GM12878 (cell line): ENCODE results near the gene PCDH15. TPM values are rescaled to one million over a fixed set of nuclear protein-coding genes. Genes with fewer than 3 reads are reported as not detected.

ENCODE experiments used
- ATAC-seq: fragments of 200-7000 bp; cut with Tn5 transposase; 3 replicates; pipeline ENCODE4 v1.9.1; 2020; ENCODE audit warnings: mild to moderate bottlenecking, moderate library complexity
- BruUV-seq: library from RNA; stranded (reverse); fragments of 400-500 nt; replicated peaks from 2 replicates; lab custom pipeline; 2021; lab: Mats Ljungman, UMichigan
- CTCF ChIA-PET: fragments of 300-600 bp; sonication (Branson Sonifier 250); formaldehyde crosslinking; extraction: SDS; loops from one replicate; lab custom pipeline; 2021; ENCODE audit warnings: inconsistent platforms; lab: Yijun Ruan, JAX
- POLR2A ChIA-PET: fragments of 350-600 bp; formaldehyde crosslinking; extraction: SDS; loops from one replicate; lab custom pipeline; 2021; ENCODE audit warnings: inconsistent platforms; lab: Charles Lee
- RAD21 ChIA-PET: fragments of 300-600 bp; sonication (Branson Sonifier 250); formaldehyde crosslinking; loops from one replicate; lab custom pipeline; 2023; ENCODE audit warnings: antibody characterized with exemption; ENCODE audit not compliant: unreplicated experiment; lab: Charles Lee
- SMC1A ChIA-PET: fragments of 300-600 bp; sonication (Branson Sonifier 250); formaldehyde crosslinking; loops from one replicate; lab custom pipeline; 2023; ENCODE audit not compliant: unreplicated experiment, uncharacterized antibody; lab: Charles Lee
- DNase-seq: peaks from one replicate; pipeline ENCODE4 v3.0.0-alpha.2; 2011; ENCODE audit warnings: low read depth, low spot score
- FAIRE-seq: peaks from 3 replicates; lab custom pipeline; 2011; peaks lifted over from hg19 to GRCh38; lab: Jason Lieb, UNC
- H2AFZ ChIP-seq: 2 replicates; pipeline ENCODE4 v1.6.0; 2011; ENCODE audit warnings: low read depth, low read length, control low read depth; ENCODE audit not compliant: control insufficient read depth
- H3K27ac ChIP-seq: 2 replicates; pipeline ENCODE4 v1.5.1; 2011; ENCODE audit warnings: control low read depth; ENCODE audit not compliant: control insufficient read depth, insufficient read depth
- H3K27me3 ChIP-seq, 2 experiments: replicated peaks in 1 of 2; 2 replicates each; pipeline versions ENCODE4 v1.6.0 to v1.6.1; 2011; ENCODE audit warnings: low read length in 1 of 2; ENCODE audit not compliant: control insufficient read depth in 2 of 2, insufficient read depth in 2 of 2
- H3K36me3 ChIP-seq, 2 experiments: 2 replicates each; pipeline ENCODE4 v1.5.1; 2011; ENCODE audit warnings: low read length in 1 of 2; ENCODE audit not compliant: control insufficient read depth in 2 of 2, insufficient read depth in 2 of 2
- H3K4me1 ChIP-seq: 2 replicates; pipeline ENCODE4 v1.6.1; 2011; ENCODE audit warnings: mild to moderate bottlenecking, low read length, moderate library complexity, mixed read lengths; ENCODE audit not compliant: control insufficient read depth, insufficient read depth
- H3K4me2 ChIP-seq: 2 replicates; pipeline ENCODE4 v1.6.0; 2011; ENCODE audit warnings: control low read depth; ENCODE audit not compliant: control insufficient read depth, insufficient read depth
- H3K4me3 ChIP-seq: fragments of 200-600 bp; sonication (generic); 2 replicates; pipeline ENCODE4 v1.5.1; 2016
- H3K79me2 ChIP-seq: 2 replicates; pipeline ENCODE4 v1.6.0; 2011; ENCODE audit warnings: low read length; ENCODE audit not compliant: control insufficient read depth, insufficient read depth
- H3K9ac ChIP-seq: 2 replicates; pipeline ENCODE4 v1.8.0; 2011; ENCODE audit warnings: low read length, control low read depth, mixed read lengths; ENCODE audit not compliant: control insufficient read depth, insufficient read depth
- H3K9me3 ChIP-seq: replicated peaks from 3 replicates; pipeline ENCODE4 v1.5.1; 2011; ENCODE audit warnings: mild to moderate bottlenecking, low read length; ENCODE audit not compliant: control insufficient read depth, insufficient read depth
- H4K20me1 ChIP-seq: 2 replicates; pipeline ENCODE4 v1.6.0; 2011; ENCODE audit not compliant: control insufficient read depth, insufficient read depth
- BCL11A ChIP-seq: IDR thresholded peaks from 2 replicates; pipeline ENCODE4 v1.6.1; 2011; ENCODE audit warnings: low read depth, low read length
- CBX3 ChIP-seq: fragments of 200-600 bp; sonication (generic); IDR thresholded peaks from 2 replicates; pipeline ENCODE4 v1.6.1; 2016; ENCODE audit warnings: low read depth, borderline replicate concordance
- HDGF ChIP-seq: fragments of 450-650 bp; IDR thresholded peaks from 2 replicates; pipeline ENCODE4 v1.6.1; 2016; ENCODE audit warnings: antibody characterized with exemption
- IRF4 ChIP-seq: IDR thresholded peaks from 2 replicates; pipeline ENCODE4 v1.6.1; 2011; ENCODE audit warnings: low read depth, low read length
- POLR2A ChIP-seq: IDR thresholded peaks from 2 replicates; pipeline ENCODE4 v1.6.1; 2011; ENCODE audit warnings: low read depth, mild to moderate bottlenecking, low read length
- SMAD5 ChIP-seq: IDR thresholded peaks from 2 replicates; pipeline ENCODE4 v1.6.1; 2016; ENCODE audit warnings: antibody characterized with exemption, low read depth
- SP1 ChIP-seq: IDR thresholded peaks from one replicate; pipeline ENCODE4 v1.6.1; 2011; ENCODE audit warnings: low read depth, low read length
- SREBF1 ChIP-seq: IDR thresholded peaks from 2 replicates; pipeline ENCODE4 v1.6.1; 2012; ENCODE audit warnings: mild to moderate bottlenecking, low read length
- TBL1XR1 ChIP-seq: IDR thresholded peaks from 2 replicates; pipeline ENCODE4 v1.6.1; 2012; ENCODE audit warnings: low read depth, low read length, improper control_type of control experiment
- ZZZ3 ChIP-seq: IDR thresholded peaks from 2 replicates; pipeline ENCODE4 v1.6.1; 2011; ENCODE audit warnings: low read depth; ENCODE audit not compliant: control insufficient read depth, insufficient read length
- WGBS: methylation state at CpG from one replicate; pipeline ENCODE4 v1.1.6; 2016; ENCODE audit warnings: low lambda C conversion rate; ENCODE audit not compliant: insufficient replicate concordance, insufficient coverage; ENCODE audit errors: missing lambda C conversion rate; 5-methylcytosine and 5-hydroxymethylcytosine counted together
- in situ Hi-C: fragments of 300-500 bp; cut with MboI; formaldehyde crosslinking; loops from 9 replicates; pipeline ENCODE4 v1.14.3; 2018; ENCODE audit warnings: mixed read lengths
- intact Hi-C: fragments of 100-400 bp; cut with micrococcal nuclease; formaldehyde crosslinking; loops from one replicate; pipeline ENCODE4 v1.14.2; 2022; ENCODE audit not compliant: unreplicated experiment
- polyA plus RNA-seq, 11 experiments: library from polyadenylated mRNA; depleted of rRNA in 4 of 11; unstranded in 6 of 11; stranded (reverse) in 5 of 11; fragments of >200 nt; fragmentation: Nextera tagmentation in 4 of 11; fragmentation: Illumina TruSeq in 1 of 11; extraction: Ambion mirVana in 4 of 11; extraction: Trizol in 1 of 11; gene quantifications; 1 replicate in 1 of 11; 2 replicates in 10 of 11; pipeline versions ENCODE4 v1.2.1 to v1.2.3, GENCODE V29; 2011 to 2016; ENCODE audit warnings: inconsistent platforms in 2 of 11, missing spikeins in 2 of 11, low read depth in 1 of 11
- total RNA-seq, 4 experiments: library from RNA; depleted of rRNA in 3 of 4; stranded (reverse); fragments of >200 nt in 3 of 4; fragmentation: Illumina TruSeq in 1 of 4; extraction: Trizol in 1 of 4; gene quantifications; 2 replicates each; pipeline versions ENCODE4 v1.2.1 to v1.2.3, GENCODE V29; 2013 to 2021
- TF ChIP-seq, protein P1 (sequence below): fragments of 450-650 bp; IDR thresholded peaks from 2 replicates; pipeline ENCODE4 v1.6.1; 2017; ENCODE audit warnings: mild to moderate bottlenecking, moderate library complexity
- TF ChIP-seq, protein P2 (sequence below): fragments of 450-650 bp; formaldehyde crosslinking; IDR thresholded peaks from 2 replicates; pipeline ENCODE4 v1.4.0; 2020; ENCODE audit warnings: mild to moderate bottlenecking, moderate library complexity
- TF ChIP-seq, protein P3 (sequence below): IDR thresholded peaks from 2 replicates; pipeline ENCODE4 v1.6.1; 2012; ENCODE audit warnings: low read depth, low read length, improper control_type of control experiment

PCDH15 gene
- total and polyA plus RNA-seq, 10 of the 15 experiments (the other 5 are each of a cell fraction or from before 2014, with no cell fraction given), result 0.03 to 0.52 (median 0.07) TPM; not detected in 6

DNA sequence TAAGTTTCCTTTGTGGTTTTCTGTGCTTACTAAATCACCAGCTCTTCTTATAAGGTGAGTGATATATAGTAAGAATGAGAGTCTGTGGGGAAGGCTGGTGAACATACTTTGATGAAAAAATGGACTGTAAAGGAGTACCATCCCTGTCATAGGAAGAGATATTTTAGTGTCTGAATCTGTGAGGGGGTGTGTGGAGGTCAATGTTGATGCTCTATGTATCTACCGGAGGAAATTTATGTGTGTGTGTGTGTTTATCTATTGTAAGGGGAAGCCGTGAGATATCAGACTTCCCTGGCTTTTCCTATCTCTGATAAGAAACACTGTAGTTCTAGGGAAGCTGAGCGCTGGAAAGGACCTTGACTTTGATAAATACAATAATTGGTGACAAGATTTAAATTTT is 179.0 kb downstream of the PCDH15 start:
- ATAC-seq (peak; percentile 26; the same call in 2 of the 3 replicates), FAIRE-seq (no peak), DNase-seq (no peak)
- H3K9ac ChIP-seq, result no peak overlapping the region
- in situ Hi-C loops (no loop called here), intact Hi-C loops (no loop called here)
- 18% methylated on average over 3 of the region's 3 CpGs for WGBS
- ChIA-PET POLR2A (no interaction called here), SMC1A (no interaction called here), CTCF (no interaction called here), RAD21 (no interaction called here)
- no peaks in the 10 kb centered on the region for H3K4me1 ChIP-seq
- no peaks in the 10 kb centered on the region for H3K9me3 ChIP-seq
- TF ChIP-seq CBX3, result no peak
- TF ChIP-seq, protein P1, sequence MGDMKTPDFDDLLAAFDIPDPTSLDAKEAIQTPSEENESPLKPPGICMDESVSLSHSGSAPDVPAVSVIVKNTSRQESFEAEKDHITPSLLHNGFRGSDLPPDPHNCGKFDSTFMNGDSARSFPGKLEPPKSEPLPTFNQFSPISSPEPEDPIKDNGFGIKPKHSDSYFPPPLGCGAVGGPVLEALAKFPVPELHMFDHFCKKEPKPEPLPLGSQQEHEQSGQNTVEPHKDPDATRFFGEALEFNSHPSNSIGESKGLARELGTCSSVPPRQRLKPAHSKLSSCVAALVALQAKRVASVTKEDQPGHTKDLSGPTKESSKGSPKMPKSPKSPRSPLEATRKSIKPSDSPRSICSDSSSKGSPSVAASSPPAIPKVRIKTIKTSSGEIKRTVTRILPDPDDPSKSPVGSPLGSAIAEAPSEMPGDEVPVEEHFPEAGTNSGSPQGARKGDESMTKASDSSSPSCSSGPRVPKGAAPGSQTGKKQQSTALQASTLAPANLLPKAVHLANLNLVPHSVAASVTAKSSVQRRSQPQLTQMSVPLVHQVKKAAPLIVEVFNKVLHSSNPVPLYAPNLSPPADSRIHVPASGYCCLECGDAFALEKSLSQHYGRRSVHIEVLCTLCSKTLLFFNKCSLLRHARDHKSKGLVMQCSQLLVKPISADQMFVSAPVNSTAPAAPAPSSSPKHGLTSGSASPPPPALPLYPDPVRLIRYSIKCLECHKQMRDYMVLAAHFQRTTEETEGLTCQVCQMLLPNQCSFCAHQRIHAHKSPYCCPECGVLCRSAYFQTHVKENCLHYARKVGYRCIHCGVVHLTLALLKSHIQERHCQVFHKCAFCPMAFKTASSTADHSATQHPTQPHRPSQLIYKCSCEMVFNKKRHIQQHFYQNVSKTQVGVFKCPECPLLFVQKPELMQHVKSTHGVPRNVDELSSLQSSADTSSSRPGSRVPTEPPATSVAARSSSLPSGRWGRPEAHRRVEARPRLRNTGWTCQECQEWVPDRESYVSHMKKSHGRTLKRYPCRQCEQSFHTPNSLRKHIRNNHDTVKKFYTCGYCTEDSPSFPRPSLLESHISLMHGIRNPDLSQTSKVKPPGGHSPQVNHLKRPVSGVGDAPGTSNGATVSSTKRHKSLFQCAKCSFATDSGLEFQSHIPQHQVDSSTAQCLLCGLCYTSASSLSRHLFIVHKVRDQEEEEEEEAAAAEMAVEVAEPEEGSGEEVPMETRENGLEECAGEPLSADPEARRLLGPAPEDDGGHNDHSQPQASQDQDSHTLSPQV, result no peak
- TF ChIP-seq SMAD5, result no peak
- TF ChIP-seq, protein P2, sequence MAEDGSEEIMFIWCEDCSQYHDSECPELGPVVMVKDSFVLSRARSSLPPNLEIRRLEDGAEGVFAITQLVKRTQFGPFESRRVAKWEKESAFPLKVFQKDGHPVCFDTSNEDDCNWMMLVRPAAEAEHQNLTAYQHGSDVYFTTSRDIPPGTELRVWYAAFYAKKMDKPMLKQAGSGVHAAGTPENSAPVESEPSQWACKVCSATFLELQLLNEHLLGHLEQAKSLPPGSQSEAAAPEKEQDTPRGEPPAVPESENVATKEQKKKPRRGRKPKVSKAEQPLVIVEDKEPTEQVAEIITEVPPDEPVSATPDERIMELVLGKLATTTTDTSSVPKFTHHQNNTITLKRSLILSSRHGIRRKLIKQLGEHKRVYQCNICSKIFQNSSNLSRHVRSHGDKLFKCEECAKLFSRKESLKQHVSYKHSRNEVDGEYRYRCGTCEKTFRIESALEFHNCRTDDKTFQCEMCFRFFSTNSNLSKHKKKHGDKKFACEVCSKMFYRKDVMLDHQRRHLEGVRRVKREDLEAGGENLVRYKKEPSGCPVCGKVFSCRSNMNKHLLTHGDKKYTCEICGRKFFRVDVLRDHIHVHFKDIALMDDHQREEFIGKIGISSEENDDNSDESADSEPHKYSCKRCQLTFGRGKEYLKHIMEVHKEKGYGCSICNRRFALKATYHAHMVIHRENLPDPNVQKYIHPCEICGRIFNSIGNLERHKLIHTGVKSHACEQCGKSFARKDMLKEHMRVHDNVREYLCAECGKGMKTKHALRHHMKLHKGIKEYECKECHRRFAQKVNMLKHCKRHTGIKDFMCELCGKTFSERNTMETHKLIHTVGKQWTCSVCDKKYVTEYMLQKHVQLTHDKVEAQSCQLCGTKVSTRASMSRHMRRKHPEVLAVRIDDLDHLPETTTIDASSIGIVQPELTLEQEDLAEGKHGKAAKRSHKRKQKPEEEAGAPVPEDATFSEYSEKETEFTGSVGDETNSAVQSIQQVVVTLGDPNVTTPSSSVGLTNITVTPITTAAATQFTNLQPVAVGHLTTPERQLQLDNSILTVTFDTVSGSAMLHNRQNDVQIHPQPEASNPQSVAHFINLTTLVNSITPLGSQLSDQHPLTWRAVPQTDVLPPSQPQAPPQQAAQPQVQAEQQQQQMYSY, result no peak
- no peak for TF ChIP-seq SREBF1
- no peak for TF ChIP-seq TBL1XR1
- no peak for TF ChIP-seq BCL11A
- TF ChIP-seq, protein P3, sequence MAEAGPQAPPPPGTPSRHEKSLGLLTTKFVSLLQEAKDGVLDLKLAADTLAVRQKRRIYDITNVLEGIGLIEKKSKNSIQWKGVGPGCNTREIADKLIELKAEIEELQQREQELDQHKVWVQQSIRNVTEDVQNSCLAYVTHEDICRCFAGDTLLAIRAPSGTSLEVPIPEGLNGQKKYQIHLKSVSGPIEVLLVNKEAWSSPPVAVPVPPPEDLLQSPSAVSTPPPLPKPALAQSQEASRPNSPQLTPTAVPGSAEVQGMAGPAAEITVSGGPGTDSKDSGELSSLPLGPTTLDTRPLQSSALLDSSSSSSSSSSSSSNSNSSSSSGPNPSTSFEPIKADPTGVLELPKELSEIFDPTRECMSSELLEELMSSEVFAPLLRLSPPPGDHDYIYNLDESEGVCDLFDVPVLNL, result no peak
- TF ChIP-seq ZZZ3, result no peak
- no peak for TF ChIP-seq HDGF
- TF ChIP-seq IRF4, result no peak
- TF ChIP-seq POLR2A, result no peak
- no peak for TF ChIP-seq SP1
- no peak overlapping the region for H3K4me3 ChIP-seq
- H3K27me3 ChIP-seq, result no peaks in the 10 kb centered on the region
- no peak overlapping the region for H3K4me2 ChIP-seq
- H4K20me1 ChIP-seq, result no peaks in the 10 kb centered on the region
- no peaks in the 10 kb centered on the region for H3K36me3 ChIP-seq
- H2AFZ ChIP-seq, result no peak overlapping the region
- H3K79me2 ChIP-seq, result no peaks in the 10 kb centered on the region
- no TSS peak for BruUV-seq
- H3K27ac ChIP-seq, result no peak overlapping the region
